ENCODE data around the gene GPR3.
"Not testable (repeated sequence)": the region's sequence is repeated elsewhere in the genome, so short reads cannot be mapped to it uniquely, and the experiment has no call there.

Gene GPR3

GRCh38 chr1:27380766-27381733, 11.4 kb upstream of the GPR3 start:
- no peak for DNase-seq

- no peak for DNase-seq
Measured at GRCh38 chr1:27381969-27382762, 10.3 kb upstream of the GPR3 start.

GRCh38 chr1:27383039-27383605, 9.3 kb upstream of the GPR3 start, which contains the start of gene CD164L2:
Gene CD164L2 (minus strand): TSS chr1:27383333. CDS start chr1:27383239, 94 bp downstream.
- no peak for DNase-seq

- DNase-seq, result no peak
Measured at GRCh38 chr1:27383661-27384060, 8.8 kb upstream of the GPR3 start.

GRCh38 chr1:27384797-27385196, 7.6 kb upstream of the GPR3 start:
- not testable (repeated sequence) for DNase-seq

GRCh38 chr1:27388337-27389005, 4.0 kb upstream of the GPR3 start:
- DNase-seq, result peak; percentile 58

GRCh38 chr1:27391511-27392095, 819 bp upstream of the GPR3 start:
- peak; percentile 80 for DNase-seq

GRCh38 chr1:27392778-27393635, 585 bp downstream of the GPR3 start:
- no peak for DNase-seq

GRCh38 chr1:27393641-27394281, 1.3 kb downstream of the GPR3 start:
- DNase-seq, result no peak

- DNase-seq, result no peak
Measured at GRCh38 chr1:27394282-27394658, 1.8 kb downstream of the GPR3 start.

- no peak for DNase-seq
Measured at GRCh38 chr1:27394925-27395324, 2.5 kb downstream of the GPR3 start.

GRCh38 chr1:27395441-27396195, 3.2 kb downstream of the GPR3 start:
- peak; percentile 75 for DNase-seq

- DNase-seq, result no peak
Measured at GRCh38 chr1:27397110-27397509, 4.7 kb downstream of the GPR3 start.

- DNase-seq, result no peak
Measured at GRCh38 chr1:27397749-27398148, 5.3 kb downstream of the GPR3 start.

GRCh38 chr1:27398405-27399149, 6.2 kb downstream of the GPR3 start:
- DNase-seq, result no peak

GRCh38 chr1:27399251-27400025, 7.0 kb downstream of the GPR3 start:
- DNase-seq, result no peak

GRCh38 chr1:27400082-27400962, 7.9 kb downstream of the GPR3 start:
- no peak for DNase-seq

- DNase-seq, result no peak
Measured at GRCh38 chr1:27400963-27401341, 8.5 kb downstream of the GPR3 start.

Measured in NCI-H1105 treated with DMSO at 0.1 percent for 48 hours (cell line).